MV-4-11 (cell line): Measurements from ENCODE around the gene OR6C2.
"Not testable (repeated sequence)": the region's sequence is repeated elsewhere in the genome, so short reads cannot be mapped to it uniquely, and the experiment has no call there.

Experiments
- DNase-seq: peaks from one replicate; lab custom pipeline; 2025; lab: John Stamatoyannopoulos, UW

The OR6C2 gene

GRCh38 chr12:55472264-55472663, 28.4 kb downstream of the OR6C2 start:
- no peak for DNase-seq

- not testable (repeated sequence) for DNase-seq
These were observed 35.3 kb downstream of the OR6C2 start for GRCh38 chr12:55479136-55479535.

- not testable (repeated sequence) for DNase-seq
These were observed 40.4 kb downstream of the OR6C2 start for GRCh38 chr12:55484284-55484683.

- DNase-seq = no peak
These were observed 48.2 kb downstream of the OR6C2 start, which contains the start of gene OR6C68 for GRCh38 chr12:55492078-55492477. TSS of gene OR6C68 (plus strand) at chr12:55492378. CDS start at chr12:55492378, 0 bp downstream.

GRCh38 chr12:55495490-55495889, 51.6 kb downstream of the OR6C2 start:
- no peak for DNase-seq

- no peak for DNase-seq
These were observed 55.4 kb downstream of the OR6C2 start for GRCh38 chr12:55499231-55499630.

- DNase-seq = no peak
These were observed 56.0 kb downstream of the OR6C2 start for GRCh38 chr12:55499810-55500252.

- no peak for DNase-seq
These were observed 57.7 kb downstream of the OR6C2 start for GRCh38 chr12:55501601-55502000.
